Hematopoietic multipotent progenitor cell treated with erythropoietin and hydrocortisone succinate and interleukin-3 and kit ligand, for 17 days (in vitro differentiated cells): ENCODE data around the gene STK32B.

Experiments used
- DNase-seq: peaks from one replicate; pipeline ENCODE4 v3.0.0-alpha.2; 2015; ENCODE audit warnings: low spot score

The STK32B gene

GRCh38 chr4:5446595-5447226 is 395.4 kb downstream of the STK32B start:
- no peak for DNase-seq

GRCh38 chr4:5447755-5448154 is 396.5 kb downstream of the STK32B start:
- no peak for DNase-seq

DNA sequence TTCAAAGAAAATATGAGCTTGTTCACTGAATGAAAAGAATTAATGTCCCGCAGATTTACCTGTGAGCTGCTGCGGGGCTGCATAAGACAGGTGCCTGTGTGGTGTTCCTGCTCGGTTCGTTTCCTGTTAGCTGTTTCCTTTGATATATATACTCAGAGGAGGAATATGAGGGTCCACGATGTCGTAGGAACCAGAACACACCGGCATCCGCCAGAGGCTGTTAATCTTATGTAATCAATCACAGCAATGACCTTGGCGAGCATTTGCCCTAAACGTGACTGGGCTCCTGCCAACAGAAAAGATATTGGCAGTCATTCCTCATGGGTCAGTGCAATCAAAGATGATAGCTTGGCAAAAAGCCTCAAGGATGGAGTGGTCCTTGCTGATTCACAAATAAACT is 396.9 kb downstream of the STK32B start:
- no peak for DNase-seq

- no peak for DNase-seq
These were observed 400.0 kb downstream of the STK32B start for GRCh38 chr4:5451243-5451642.

DNA sequence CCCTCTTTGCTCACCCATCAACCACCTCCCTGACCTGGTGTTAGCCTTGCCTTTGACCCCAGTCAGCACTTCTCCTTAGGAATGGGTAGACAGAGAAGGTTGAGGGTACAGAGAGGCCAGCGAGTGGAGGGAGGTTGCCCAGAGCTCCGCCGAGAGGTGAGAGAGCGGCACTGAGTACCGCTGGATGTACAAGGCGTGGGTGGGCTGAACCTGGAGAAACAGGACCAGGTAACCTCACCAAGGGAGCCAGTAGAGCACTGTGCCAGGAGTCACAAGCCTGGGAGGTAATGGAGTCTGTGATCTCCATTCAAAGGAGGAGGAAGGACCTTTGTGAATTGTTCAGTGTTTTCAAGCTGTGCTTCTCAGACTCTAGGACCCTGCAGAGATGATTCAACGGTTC is 400.9 kb downstream of the STK32B start:
- no peak for DNase-seq

DNA sequence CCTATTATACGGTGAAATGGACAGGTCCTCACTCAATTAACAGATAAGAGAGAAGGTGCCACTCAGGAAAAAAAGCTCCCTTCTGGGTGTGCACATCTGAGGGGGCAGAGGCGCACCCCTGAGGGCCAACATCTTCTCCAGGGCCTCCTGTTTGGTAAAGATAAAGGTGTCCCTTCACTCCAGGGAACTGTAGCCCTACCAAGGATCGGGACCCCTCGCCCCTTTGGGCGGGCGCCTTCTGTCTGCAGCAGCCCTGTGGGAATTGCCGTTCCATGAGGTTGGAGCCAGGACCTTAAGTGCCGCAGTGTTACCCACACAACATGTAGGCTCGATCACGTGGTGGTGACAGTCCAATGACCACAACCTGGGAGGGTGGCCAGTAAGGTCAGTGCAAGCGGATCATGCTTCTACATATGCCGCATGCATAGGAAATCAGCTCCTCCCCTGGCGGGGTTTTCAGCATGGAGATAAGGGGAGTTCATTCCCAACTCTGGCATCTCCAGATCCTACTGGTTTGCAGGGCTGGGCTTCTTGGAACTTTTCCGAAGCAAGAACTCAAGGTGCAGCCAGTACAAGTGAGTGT is 403.8 kb downstream of the STK32B start:
- no peak for DNase-seq

DNA sequence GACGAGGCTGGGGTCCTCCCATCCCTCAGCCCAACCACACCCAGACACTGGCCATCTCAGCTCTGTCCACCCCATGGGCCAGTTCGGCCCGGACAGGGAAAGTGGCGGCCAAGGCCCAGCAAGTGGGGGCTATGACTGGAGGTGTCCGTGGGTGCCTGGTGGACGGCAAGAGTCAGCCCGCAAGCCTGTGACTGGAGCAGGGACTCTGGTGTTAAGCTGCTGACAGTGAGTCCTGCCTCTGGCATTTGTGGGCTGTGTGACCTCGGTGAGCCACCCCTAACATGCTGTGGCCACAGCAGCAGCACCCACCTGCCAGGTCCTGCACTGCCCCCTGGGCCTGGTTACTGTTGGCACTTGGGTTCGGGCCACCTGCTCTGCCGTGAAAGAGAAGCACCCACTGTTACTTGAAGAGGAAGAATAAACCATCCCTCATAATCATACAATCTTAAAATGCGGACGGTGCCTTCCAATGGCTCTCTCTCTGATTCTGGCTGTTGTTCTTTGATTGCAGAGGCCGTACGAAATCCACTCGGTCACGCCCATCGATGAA is 405.1 kb downstream of the STK32B start:
- no peak for DNase-seq

DNA sequence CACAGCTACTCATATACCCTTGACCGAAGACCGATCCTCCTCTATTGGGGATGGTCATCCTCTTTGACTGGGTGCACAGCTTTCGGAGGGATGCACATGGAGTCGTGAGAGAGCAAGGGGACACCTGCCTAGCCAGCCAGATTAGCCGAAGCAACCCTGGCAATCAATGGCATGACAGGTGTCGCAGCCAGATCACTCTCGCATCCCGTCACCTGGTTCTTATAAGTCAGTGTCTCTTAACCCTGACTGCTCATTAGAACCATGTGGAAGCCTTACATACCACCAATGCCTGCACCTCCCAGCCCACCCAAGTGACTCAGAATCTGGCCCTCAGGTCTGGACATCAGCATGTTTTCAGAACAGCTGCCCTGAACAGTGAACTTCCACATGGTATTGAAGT is 407.4 kb downstream of the STK32B start:
- DNase-seq: no peak

- DNase-seq: no peak
These were observed 408.0 kb downstream of the STK32B start for GRCh38 chr4:5459236-5459635.

GRCh38 chr4:5460106-5460801 is 409.0 kb downstream of the STK32B start:
- no peak for DNase-seq

DNA sequence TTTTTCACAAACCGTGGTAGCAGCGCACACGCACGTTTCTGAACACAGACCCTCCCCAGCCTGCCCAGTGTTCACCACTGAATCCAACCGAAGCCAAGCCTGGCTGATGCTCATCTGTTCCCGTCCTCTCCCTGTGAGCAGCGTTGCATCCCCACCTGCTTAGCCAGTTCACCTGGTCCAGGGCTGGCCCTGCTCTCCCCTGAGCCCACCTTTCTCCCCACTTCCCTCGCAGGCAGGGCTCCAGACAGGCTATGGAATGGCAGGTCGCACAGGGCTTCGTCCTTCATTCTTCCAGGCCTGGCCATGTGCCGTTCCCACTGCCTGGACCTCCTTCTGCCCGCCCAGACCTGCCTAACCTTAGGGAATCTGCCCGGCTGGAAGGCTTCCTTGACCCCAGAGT is 410.2 kb downstream of the STK32B start:
- DNase-seq: no peak

DNA sequence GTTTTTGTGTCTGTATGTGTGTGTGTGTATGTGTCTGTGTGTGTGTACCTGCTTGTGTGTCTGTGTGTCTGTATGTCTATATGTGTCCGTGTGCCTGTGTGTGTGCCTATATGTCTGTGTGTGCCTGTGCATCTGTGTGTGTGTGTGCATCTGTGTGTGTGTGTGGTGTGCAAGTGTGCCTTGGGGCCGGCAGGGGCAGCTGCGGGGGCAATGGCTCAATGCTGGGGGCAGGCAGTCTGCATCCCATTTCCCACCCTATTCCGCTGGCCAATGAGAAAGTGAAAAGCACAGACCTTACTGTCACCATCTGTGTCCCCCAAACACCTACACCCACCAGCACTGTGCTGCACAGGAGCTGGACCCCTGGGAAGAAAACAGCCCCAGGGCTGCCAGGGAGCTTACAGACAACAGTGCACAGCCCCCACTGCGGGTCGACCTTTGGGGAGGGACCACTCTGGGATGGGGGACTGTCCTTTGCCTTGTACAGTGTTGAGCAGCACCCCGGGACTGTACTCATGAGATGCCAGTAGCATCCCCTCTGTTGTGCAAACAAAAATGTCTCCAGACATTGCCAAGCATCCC is 411.1 kb downstream of the STK32B start:
- DNase-seq: no peak

DNA sequence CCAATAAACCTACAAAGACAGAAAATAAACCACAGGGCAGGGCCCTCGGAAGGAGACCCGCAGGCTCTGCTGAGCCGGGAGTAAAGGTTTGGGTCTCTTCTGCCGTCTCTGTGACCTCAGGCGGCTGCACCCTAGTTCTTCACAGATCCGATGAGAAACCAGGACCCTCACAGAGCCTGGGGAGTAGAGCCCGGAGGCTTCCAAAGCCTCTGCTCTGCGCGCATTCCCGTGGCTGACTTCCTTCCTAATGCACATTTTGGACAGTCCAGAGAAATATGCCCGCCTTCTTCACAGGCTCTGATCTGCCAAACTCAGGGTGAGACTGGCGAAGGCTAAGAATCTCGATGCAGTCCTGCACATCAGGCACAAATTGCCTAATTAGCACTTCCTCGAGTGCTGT is 411.6 kb downstream of the STK32B start:
- DNase-seq: no peak

GRCh38 chr4:5463361-5463760 is 412.1 kb downstream of the STK32B start:
- DNase-seq: no peak

- DNase-seq: no peak
These were observed 412.8 kb downstream of the STK32B start for GRCh38 chr4:5463936-5464650.

DNA sequence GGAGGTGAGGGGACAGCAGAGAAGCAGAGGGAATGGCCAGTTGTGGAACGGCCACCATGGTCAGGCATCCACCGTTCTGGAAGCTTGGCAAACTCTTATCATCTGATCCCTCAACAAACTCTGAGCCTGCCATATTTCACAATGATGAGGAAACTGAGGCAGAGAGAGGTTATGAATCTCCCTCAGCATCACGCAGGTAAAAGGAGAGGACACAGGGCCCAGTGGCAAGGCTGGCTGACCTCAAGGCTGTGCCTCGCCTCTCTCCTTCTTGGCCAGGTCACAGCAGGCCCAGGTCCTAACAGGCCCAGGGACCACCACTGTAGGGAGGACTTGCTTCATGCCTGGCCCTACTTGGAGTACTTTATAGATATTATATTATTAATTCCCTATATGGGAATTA is 414.2 kb downstream of the STK32B start:
- no peak for DNase-seq

- DNase-seq: no peak
These were observed 414.7 kb downstream of the STK32B start for GRCh38 chr4:5465956-5466355.

GRCh38 chr4:5467111-5467510 is 415.8 kb downstream of the STK32B start:
- DNase-seq: no peak

DNA sequence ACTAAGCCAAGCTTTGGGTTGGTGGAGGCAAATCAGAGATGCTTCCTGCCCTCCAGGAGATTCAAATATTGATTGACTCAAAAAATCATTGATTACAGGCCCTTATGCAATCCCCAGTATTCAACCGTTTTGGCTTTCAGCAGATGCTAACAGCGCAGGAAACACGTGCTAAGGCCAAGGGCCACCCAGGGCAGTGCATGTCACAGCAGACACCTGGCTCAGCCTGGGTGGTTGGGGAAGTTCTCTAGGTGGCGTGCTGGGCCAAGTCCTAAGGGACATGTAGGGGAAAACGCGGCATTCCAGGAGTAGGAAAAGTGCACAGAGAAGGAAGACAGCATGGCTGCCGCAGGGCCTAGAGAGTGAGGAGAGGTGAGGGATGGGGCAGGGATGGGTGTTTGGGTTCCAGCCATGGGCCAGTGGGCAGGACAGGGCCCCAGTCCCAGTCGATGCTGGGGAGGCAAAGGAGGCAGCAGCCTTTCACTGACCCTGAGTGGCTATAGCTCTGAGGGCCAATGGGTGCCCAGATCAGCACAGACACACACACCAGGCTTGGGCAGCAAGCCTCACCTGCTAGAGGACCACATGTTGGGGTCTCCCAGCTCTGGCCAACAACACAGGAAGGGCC is 418.0 kb downstream of the STK32B start:
- DNase-seq: no peak

GRCh38 chr4:5469861-5470260 is 418.6 kb downstream of the STK32B start:
- DNase-seq: no peak

DNA sequence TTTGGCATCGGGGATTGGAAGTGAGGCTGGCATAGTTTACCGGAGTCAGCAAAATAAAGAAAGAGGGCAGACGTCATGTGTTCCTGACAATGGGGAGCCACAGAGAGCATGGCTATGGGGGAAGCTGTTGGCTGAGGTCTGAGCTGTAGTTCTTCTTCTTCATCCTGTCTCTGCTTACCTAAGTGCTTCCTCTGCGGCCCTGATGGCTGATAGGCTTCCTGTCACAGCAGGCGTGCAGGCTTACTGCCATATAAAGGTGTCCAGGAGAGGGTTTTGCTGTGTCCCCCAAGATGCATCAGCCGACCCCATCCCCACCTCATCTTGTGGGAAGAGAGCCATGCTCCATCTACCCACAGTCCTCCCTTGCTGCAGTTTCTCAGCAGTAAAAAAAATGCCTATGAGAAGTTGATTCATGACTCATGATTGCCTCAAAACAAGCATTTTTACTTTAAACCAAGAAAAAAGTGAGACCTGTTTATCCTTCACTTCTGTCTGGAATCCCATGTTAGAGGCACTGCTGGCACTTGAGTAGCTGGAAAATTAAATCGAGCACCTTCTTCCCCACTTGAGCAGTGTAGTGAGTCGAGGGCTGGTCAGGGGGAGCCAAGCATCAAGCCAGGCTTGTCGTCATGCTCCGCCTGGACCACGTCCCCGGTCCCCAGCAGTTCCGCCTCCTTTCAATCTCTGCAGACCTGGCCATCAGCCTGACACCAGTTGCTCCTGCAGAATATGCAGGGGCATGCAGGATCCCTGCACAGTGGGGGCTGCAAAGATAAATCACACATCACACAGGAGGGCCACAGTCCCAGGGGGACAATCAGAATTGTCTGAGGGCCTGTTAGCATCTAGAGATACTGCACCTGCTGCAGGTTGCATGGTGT is 419.3 kb downstream of the STK32B start:
- no peak for DNase-seq
